Activated CD4-positive, alpha-beta T cell treated with anti-CD3 and anti-CD28 coated beads for 4 hours (primary cell): Measurements from ENCODE around the gene FLVCR1.
"Not testable (repeated sequence)": the region's sequence is repeated elsewhere in the genome, so short reads cannot be mapped to it uniquely, and the experiment has no call there.

ENCODE experiments used
- DNase-seq, 2 donors: peaks; one replicate each; pipeline ENCODE4 v3.0.0-alpha.2; 2020

FLVCR1 gene

GRCh38 chr1:212860713-212861581 lies 2.9 kb downstream of the FLVCR1 start:
- DNase-seq = no peak

- no peak for DNase-seq
Observed at GRCh38 chr1:212862111-212862690, 4.1 kb downstream of the FLVCR1 start.

- not testable (repeated sequence) for DNase-seq
Observed at GRCh38 chr1:212863345-212863744, 5.3 kb downstream of the FLVCR1 start.

GRCh38 chr1:212864201-212864600 lies 6.1 kb downstream of the FLVCR1 start:
- no peak for DNase-seq

- no peak for DNase-seq
Observed at GRCh38 chr1:212867192-212867591, 9.1 kb downstream of the FLVCR1 start.

- DNase-seq = no peak
Observed at GRCh38 chr1:212871976-212872375, 13.9 kb downstream of the FLVCR1 start.

- no peak for DNase-seq
Observed at GRCh38 chr1:212873518-212873917, 15.4 kb downstream of the FLVCR1 start.

GRCh38 chr1:212878418-212878817 lies 20.3 kb downstream of the FLVCR1 start:
- no peak for DNase-seq

- no peak for DNase-seq
Observed at GRCh38 chr1:212879947-212880690, 22.0 kb downstream of the FLVCR1 start.

GRCh38 chr1:212884592-212884991 lies 26.5 kb downstream of the FLVCR1 start:
- no peak for DNase-seq

GRCh38 chr1:212892108-212892507 lies 34.0 kb downstream of the FLVCR1 start:
- no peak for DNase-seq

GRCh38 chr1:212899845-212900244 lies 41.8 kb downstream of the FLVCR1 start:
- no peak for DNase-seq

- no peak for DNase-seq
Observed at GRCh38 chr1:212901290-212901689, 43.2 kb downstream of the FLVCR1 start.

- DNase-seq = no peak
Observed at GRCh38 chr1:212902054-212902453, 44.0 kb downstream of the FLVCR1 start.

GRCh38 chr1:212903664-212904063 lies 45.6 kb downstream of the FLVCR1 start:
- no peak for DNase-seq

- not testable (repeated sequence) for DNase-seq
Observed at GRCh38 chr1:212908071-212908470, 50.0 kb downstream of the FLVCR1 start.

GRCh38 chr1:212908971-212909370 lies 50.9 kb downstream of the FLVCR1 start:
- no peak for DNase-seq

- no peak for DNase-seq
Observed at GRCh38 chr1:212909652-212910063, 51.6 kb downstream of the FLVCR1 start.

GRCh38 chr1:212910213-212910612 lies 52.1 kb downstream of the FLVCR1 start:
- DNase-seq = not testable (repeated sequence)

GRCh38 chr1:212913638-212914037 lies 55.6 kb downstream of the FLVCR1 start:
- DNase-seq = not testable (repeated sequence)

- DNase-seq = not testable (repeated sequence)
Observed at GRCh38 chr1:212914110-212914509, 56.0 kb downstream of the FLVCR1 start.

GRCh38 chr1:212914789-212915188 lies 56.7 kb downstream of the FLVCR1 start:
- DNase-seq = no peak

GRCh38 chr1:212915245-212916091 lies 57.4 kb downstream of the FLVCR1 start:
- DNase-seq = no peak
